Lower leg skin (tissue), 4 donors: ENCODE results near the gene FBXW8. TPM values are rescaled to one million over a fixed set of nuclear protein-coding genes. Genes with fewer than 3 reads are reported as not detected.

Experiments
- DNase-seq, 2 donors: peaks; one replicate each; pipeline ENCODE4 v3.0.0-alpha.2; 2019; ENCODE audit warnings: low spot score in 2 of 2
- H3K4me3 ChIP-seq: fragments of 200-600 bp; sonication (generic); 2 replicates; pipeline ENCODE4 v1.5.1; 2017; ENCODE audit warnings: mild to moderate bottlenecking, low read depth; ENCODE audit not compliant: poor library complexity, severe bottlenecking
- POLR2A ChIP-seq, 2 donors: fragments of 450-650 bp; IDR thresholded peaks; one replicate each; pipeline ENCODE4 v1.6.1; 2016 to 2017; ENCODE audit warnings: antibody characterized with exemption in 2 of 2, mild to moderate bottlenecking in 1 of 2, moderate library complexity in 1 of 2
- WGBS, 2 donors: methylation state at CpG; one replicate each; pipeline ENCODE4 v1.1.5; 2018; 5-methylcytosine and 5-hydroxymethylcytosine counted together
- intact Hi-C: fragments of 100-400 bp; cut with DNase I; formaldehyde crosslinking; loops from one replicate; pipeline ENCODE4 v1.15.0; 2023; ENCODE audit warnings: low total_unique reads
- total RNA-seq, 4 donors: library from RNA; depleted of rRNA; stranded (reverse); fragments of >200 nt; gene quantifications; one replicate each; pipeline ENCODE4 v1.1.0, GENCODE V29; 2016
- TF ChIP-seq, protein P1 (sequence below), 3 donors: fragments of 450-650 bp; IDR thresholded peaks; one replicate each; pipeline ENCODE4 v1.5.1; 2016; ENCODE audit warnings: antibody characterized with exemption in 3 of 3, mild to moderate bottlenecking in 3 of 3, moderate library complexity in 2 of 3

Gene FBXW8
- total RNA-seq, 4 donors from 2014 or later: 8.1 to 17.0 (median 15.8) TPM

GRCh38 chr12:117036547-117036946 is 125.8 kb downstream of the FBXW8 start:
- DNase-seq: no peak
- 65 to 77% methylated on average over 11 to 12 of the region's 13 CpGs for WGBS, 2 donors
- intact Hi-C loops: no loop called here
- H3K4me3 ChIP-seq: no peak overlapping the region
- TF ChIP-seq, protein P1, sequence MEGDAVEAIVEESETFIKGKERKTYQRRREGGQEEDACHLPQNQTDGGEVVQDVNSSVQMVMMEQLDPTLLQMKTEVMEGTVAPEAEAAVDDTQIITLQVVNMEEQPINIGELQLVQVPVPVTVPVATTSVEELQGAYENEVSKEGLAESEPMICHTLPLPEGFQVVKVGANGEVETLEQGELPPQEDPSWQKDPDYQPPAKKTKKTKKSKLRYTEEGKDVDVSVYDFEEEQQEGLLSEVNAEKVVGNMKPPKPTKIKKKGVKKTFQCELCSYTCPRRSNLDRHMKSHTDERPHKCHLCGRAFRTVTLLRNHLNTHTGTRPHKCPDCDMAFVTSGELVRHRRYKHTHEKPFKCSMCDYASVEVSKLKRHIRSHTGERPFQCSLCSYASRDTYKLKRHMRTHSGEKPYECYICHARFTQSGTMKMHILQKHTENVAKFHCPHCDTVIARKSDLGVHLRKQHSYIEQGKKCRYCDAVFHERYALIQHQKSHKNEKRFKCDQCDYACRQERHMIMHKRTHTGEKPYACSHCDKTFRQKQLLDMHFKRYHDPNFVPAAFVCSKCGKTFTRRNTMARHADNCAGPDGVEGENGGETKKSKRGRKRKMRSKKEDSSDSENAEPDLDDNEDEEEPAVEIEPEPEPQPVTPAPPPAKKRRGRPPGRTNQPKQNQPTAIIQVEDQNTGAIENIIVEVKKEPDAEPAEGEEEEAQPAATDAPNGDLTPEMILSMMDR (IDR thresholded peaks at IDR 0.05): no peak
- no peak for TF ChIP-seq POLR2A (IDR thresholded peaks at IDR 0.05)

GRCh38 chr12:117037289-117038022 is 126.7 kb downstream of the FBXW8 start:
- 68 to 74% methylated on average over 22 of the region's 22 CpGs for WGBS, 2 donors
- TF ChIP-seq POLR2A (IDR thresholded peaks at IDR 0.05): no peak
- TF ChIP-seq, protein P1 (IDR thresholded peaks at IDR 0.05): no peak
- no peak overlapping the region for H3K4me3 ChIP-seq
- intact Hi-C loops: no loop called here
- DNase-seq: no peak

DNA sequence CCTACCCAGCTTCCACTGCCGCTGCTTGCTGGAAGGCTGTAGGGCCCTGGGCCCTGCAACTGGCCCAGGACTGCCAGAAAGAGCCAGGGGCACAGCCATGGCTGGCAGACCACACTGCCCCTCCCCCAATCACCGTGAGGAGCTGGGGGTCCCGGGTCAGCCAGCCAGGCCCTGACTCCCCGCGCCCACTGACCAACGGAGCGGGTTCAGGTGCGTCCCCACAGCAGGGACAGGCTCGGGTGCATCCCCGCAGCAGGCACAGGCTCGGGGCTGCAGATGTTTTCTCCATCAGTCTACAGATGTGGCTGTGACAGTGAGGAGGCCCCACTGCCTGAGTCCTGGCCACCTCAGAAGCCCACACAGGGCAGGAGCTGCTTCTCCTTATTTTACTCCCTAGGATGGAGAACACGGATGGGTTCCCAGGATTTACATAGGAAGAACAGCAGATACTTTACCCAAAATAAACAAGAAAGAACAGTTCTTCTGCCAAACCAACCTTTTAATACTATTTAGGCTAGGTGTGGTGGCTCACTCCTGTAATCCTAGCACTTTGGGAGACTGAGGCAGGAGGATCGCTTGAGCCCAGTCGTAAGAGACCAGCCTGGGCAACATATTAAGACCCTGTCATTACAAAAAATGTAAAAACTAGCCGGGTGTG is 127.4 kb downstream of the FBXW8 start:
- no peak overlapping the region for H3K4me3 ChIP-seq
- intact Hi-C loops: no loop called here
- no peak for DNase-seq
- WGBS, 2 donors: 86 to 89% methylated on average over 15 of the region's 15 CpGs
- no peak for TF ChIP-seq POLR2A (IDR thresholded peaks at IDR 0.05)
- TF ChIP-seq, protein P1 (IDR thresholded peaks at IDR 0.05): no peak

GRCh38 chr12:117038919-117039318 is 128.2 kb downstream of the FBXW8 start:
- TF ChIP-seq POLR2A (IDR thresholded peaks at IDR 0.05): no peak
- TF ChIP-seq, protein P1 (IDR thresholded peaks at IDR 0.05): no peak
- H3K4me3 ChIP-seq: no peak overlapping the region
- DNase-seq: no peak
- WGBS, 2 donors: 89 to 92% methylated on average over 24 of the region's 24 CpGs
- intact Hi-C loops: no loop called here

- no peak for DNase-seq
- 86 to 89% methylated on average over 19 of the region's 19 CpGs for WGBS, 2 donors
- H3K4me3 ChIP-seq: no peak overlapping the region
- intact Hi-C loops: no loop called here
- TF ChIP-seq, protein P1 (IDR thresholded peaks at IDR 0.05): no peak
- no peak for TF ChIP-seq POLR2A (IDR thresholded peaks at IDR 0.05)
Measured at GRCh38 chr12:117039891-117040309, 129.2 kb downstream of the FBXW8 start.
